HCT116 (cell line): ENCODE results near the gene OPN4. TPM values are rescaled to one million over a fixed set of nuclear protein-coding genes. Genes with fewer than 3 reads are reported as not detected.

ENCODE experiments used
- ATAC-seq: fragments of 200-7000 bp; cut with Tn5 transposase; 2 replicates; pipeline ENCODE4 v1.9.1; 2020; ENCODE audit warnings: mild to moderate bottlenecking, moderate library complexity
- BruUV-seq: library from RNA; stranded (reverse); fragments of 400-500 nt; replicated peaks from 2 replicates; lab custom pipeline; 2021; lab: Mats Ljungman, UMichigan
- CTCF ChIA-PET: fragments of 300-600 bp; sonication (Branson Sonifier 250); formaldehyde crosslinking; loops from one replicate; lab custom pipeline; 2021; ENCODE audit warnings: antibody characterized with exemption; lab: Charles Lee
- POLR2A ChIA-PET: fragments of 300-600, 350-600 bp; sonication (Branson Sonifier 250); formaldehyde crosslinking; loops from one replicate; lab custom pipeline; 2021; ENCODE audit warnings: antibody characterized with exemption; lab: Charles Lee
- RAD21 ChIA-PET, 2 experiments: fragments of 300-600 bp; sonication (Branson Sonifier 250); formaldehyde crosslinking; loops; one replicate each; lab custom pipeline; 2023; ENCODE audit warnings: low total read pairs in 2 of 2; ENCODE audit not compliant: uncharacterized antibody in 2 of 2, unreplicated experiment in 2 of 2, low non-redundant PET in 1 of 2; lab: Charles Lee
- DNase-seq: peaks from one replicate; pipeline ENCODE4 v3.0.0-alpha.2; 2010; ENCODE audit warnings: low read depth, low spot score
- H2AFZ ChIP-seq: fragments of 200-600 bp; shearing (Covaris generic), sonication (generic); 2 replicates; pipeline ENCODE4 v1.6.1; 2017; ENCODE audit warnings: low read depth, mixed run types, mixed read lengths, antibody characterized with exemption, low read length; ENCODE audit not compliant: poor library complexity, severe bottlenecking
- H3K27ac ChIP-seq: 2 replicates; pipeline ENCODE4 v1.5.1; 2012; ENCODE audit warnings: low read depth, low read length
- H3K27me3 ChIP-seq: fragments of 200-600 bp; sonication (generic); 2 replicates; pipeline ENCODE4 v1.6.1; 2016; ENCODE audit warnings: mixed run types, low read length, mixed read lengths; ENCODE audit not compliant: insufficient read depth
- H3K36me3 ChIP-seq, 2 experiments: fragments of 200-500 bp in 1 of 2; fragments of 200-600 bp in 1 of 2; sonication (Bioruptor generic) in 1 of 2; sonication (generic) in 1 of 2; 2 replicates each; pipeline versions ENCODE4 v1.5.1 to v1.6.1; 2014 to 2016; ENCODE audit warnings: low read length in 2 of 2, inconsistent platforms in 1 of 2, mixed read lengths in 1 of 2, mixed run types in 1 of 2; ENCODE audit not compliant: insufficient read depth in 2 of 2, control insufficient read depth in 1 of 2
- H3K4me1 ChIP-seq, 2 experiments: fragments of 200-600 bp in 1 of 2; sonication (generic) in 1 of 2; 2 replicates each; pipeline versions ENCODE4 v1.5.1 to v1.6.1; 2012 to 2017; ENCODE audit warnings: low read length in 2 of 2, inconsistent platforms in 1 of 2, mild to moderate bottlenecking in 1 of 2, mixed read lengths in 1 of 2, mixed run types in 1 of 2, moderate library complexity in 1 of 2; ENCODE audit not compliant: insufficient read depth in 2 of 2, control insufficient read depth in 1 of 2
- H3K4me2 ChIP-seq: fragments of 200-600 bp; sonication (generic); 2 replicates; pipeline ENCODE4 v1.6.1; 2017; ENCODE audit warnings: mixed run types, low read length, mixed read lengths
- H3K4me3 ChIP-seq, 2 experiments: fragments of 200-600 bp in 1 of 2; sonication (generic) in 1 of 2; replicated peaks in 1 of 2; 2 replicates each; pipeline ENCODE4 v1.5.1; 2011 to 2016; ENCODE audit warnings: low read length in 2 of 2, control low read depth in 1 of 2, low read depth in 1 of 2, mild to moderate bottlenecking in 1 of 2, mixed read lengths in 1 of 2, mixed run types in 1 of 2
- H3K79me2 ChIP-seq: fragments of 200-600 bp; sonication (generic); 2 replicates; pipeline ENCODE4 v1.6.1; 2017; ENCODE audit warnings: mild to moderate bottlenecking, mixed run types, low read length, moderate library complexity, mixed read lengths; ENCODE audit not compliant: insufficient read depth
- H3K9ac ChIP-seq: fragments of 200-600 bp; sonication (generic); 2 replicates; pipeline ENCODE4 v1.6.1; 2016; ENCODE audit warnings: low read length, mixed read lengths
- H3K9me2 ChIP-seq: fragments of 200-600 bp; sonication (generic), shearing (Covaris generic); 2 replicates; pipeline ENCODE4 v1.6.1; 2017; ENCODE audit warnings: mixed run types, mild to moderate bottlenecking, moderate library complexity; ENCODE audit not compliant: insufficient read depth
- H3K9me3 ChIP-seq, 2 experiments: fragments of 200-500 bp in 1 of 2; fragments of 200-600 bp in 1 of 2; sonication (Bioruptor generic) in 1 of 2; sonication (generic) in 1 of 2; 2 replicates each; pipeline ENCODE4 v1.6.1; 2014 to 2017; ENCODE audit warnings: low read length in 2 of 2, mixed read lengths in 2 of 2, inconsistent platforms in 1 of 2, low read depth in 1 of 2, mild to moderate bottlenecking in 1 of 2, mixed run types in 1 of 2, moderate library complexity in 1 of 2; ENCODE audit not compliant: control insufficient read depth in 1 of 2, insufficient read depth in 1 of 2
- H4K20me1 ChIP-seq: fragments of 200-600 bp; sonication (generic), shearing (Covaris generic); 2 replicates; pipeline ENCODE4 v1.6.1; 2017; ENCODE audit warnings: mixed run types, mild to moderate bottlenecking, moderate library complexity; ENCODE audit not compliant: insufficient read depth
- CBX3 ChIP-seq: IDR thresholded peaks from 2 replicates; pipeline ENCODE4 v1.6.1; 2012; ENCODE audit warnings: low read depth
- CEBPB ChIP-seq: IDR thresholded peaks from 2 replicates; pipeline ENCODE4 v1.6.1; 2012; ENCODE audit warnings: low read depth
- JUND ChIP-seq: IDR thresholded peaks from 2 replicates; pipeline ENCODE4 v1.6.1; 2012
- POLR2AphosphoS5 ChIP-seq: IDR thresholded peaks from 2 replicates; pipeline ENCODE4 v1.6.1; 2011; ENCODE audit warnings: mild to moderate bottlenecking, low read depth, low read length, moderate library complexity
- SRF ChIP-seq: IDR thresholded peaks from 2 replicates; pipeline ENCODE4 v1.6.1; 2012; ENCODE audit warnings: low read depth
- ZFX ChIP-seq: fragments of 450-650 bp; IDR thresholded peaks from 2 replicates; pipeline ENCODE4 v1.6.1; 2017
- intact Hi-C: fragments of 100-400 bp; cut with micrococcal nuclease; formaldehyde crosslinking; loops from 2 replicates; pipeline ENCODE4 v1.10.0; 2022
- total RNA-seq: library from RNA; stranded (reverse); gene quantifications from one replicate; pipeline ENCODE4 v1.2.1, GENCODE V29; 2021; ENCODE audit not compliant: unreplicated experiment
- TF ChIP-seq, protein P1 (sequence below): IDR thresholded peaks from 2 replicates; pipeline ENCODE4 v1.6.1; 2012; ENCODE audit warnings: low read depth

OPN4 gene
- total RNA-seq, 1 experiment from 2014 or later: not detected

DNA sequence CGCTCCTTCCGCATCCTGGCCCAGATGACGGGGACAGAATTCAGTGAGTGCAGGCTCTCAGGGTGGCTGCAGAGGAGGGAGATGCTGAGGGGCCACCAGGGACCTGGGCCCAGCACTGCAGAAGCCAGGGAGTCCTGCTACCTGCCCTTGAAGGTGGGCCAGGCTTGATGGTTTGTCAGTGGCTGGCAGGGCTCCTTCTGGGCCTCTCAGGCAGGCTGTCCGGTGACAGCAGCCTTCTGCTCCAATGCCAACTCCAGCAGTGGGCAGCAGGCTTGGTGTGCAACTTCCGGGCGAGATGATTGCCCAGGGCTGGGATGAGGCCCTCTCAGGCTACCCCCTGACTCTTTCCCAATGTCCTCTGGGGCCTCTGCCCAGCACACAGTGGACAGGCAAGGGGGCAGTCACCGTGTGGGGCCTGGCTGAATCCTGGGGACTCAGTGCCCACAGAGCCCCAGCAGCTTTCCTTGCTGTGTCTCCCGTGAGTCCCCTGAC, 37.7 kb downstream of the OPN4 start:
- Histone ChIP-seq H3K4me3 (no peak overlapping the region), H3K9me3 (no peaks in the 10 kb centered on the region), H3K27me3 (no peaks in the 10 kb centered on the region), H3K79me2 (no peaks in the 10 kb centered on the region), H3K27ac (no peak overlapping the region), H3K4me1 (no peaks in the 10 kb centered on the region), H3K36me3 (no peaks in the 10 kb centered on the region), H3K9me2 (no peaks in the 10 kb centered on the region), H3K9ac (no peak overlapping the region)
- RAD21 ChIA-PET: no interaction called here
- POLR2A ChIA-PET: no interaction called here
- DNase-seq (no peak), ATAC-seq (no peak)
- intact Hi-C loops: no loop called here
- no TSS peak for BruUV-seq
- no peak for TF ChIP-seq POLR2AphosphoS5
- TF ChIP-seq CEBPB: no peak
- TF ChIP-seq JUND: no peak
- TF ChIP-seq, protein P1, sequence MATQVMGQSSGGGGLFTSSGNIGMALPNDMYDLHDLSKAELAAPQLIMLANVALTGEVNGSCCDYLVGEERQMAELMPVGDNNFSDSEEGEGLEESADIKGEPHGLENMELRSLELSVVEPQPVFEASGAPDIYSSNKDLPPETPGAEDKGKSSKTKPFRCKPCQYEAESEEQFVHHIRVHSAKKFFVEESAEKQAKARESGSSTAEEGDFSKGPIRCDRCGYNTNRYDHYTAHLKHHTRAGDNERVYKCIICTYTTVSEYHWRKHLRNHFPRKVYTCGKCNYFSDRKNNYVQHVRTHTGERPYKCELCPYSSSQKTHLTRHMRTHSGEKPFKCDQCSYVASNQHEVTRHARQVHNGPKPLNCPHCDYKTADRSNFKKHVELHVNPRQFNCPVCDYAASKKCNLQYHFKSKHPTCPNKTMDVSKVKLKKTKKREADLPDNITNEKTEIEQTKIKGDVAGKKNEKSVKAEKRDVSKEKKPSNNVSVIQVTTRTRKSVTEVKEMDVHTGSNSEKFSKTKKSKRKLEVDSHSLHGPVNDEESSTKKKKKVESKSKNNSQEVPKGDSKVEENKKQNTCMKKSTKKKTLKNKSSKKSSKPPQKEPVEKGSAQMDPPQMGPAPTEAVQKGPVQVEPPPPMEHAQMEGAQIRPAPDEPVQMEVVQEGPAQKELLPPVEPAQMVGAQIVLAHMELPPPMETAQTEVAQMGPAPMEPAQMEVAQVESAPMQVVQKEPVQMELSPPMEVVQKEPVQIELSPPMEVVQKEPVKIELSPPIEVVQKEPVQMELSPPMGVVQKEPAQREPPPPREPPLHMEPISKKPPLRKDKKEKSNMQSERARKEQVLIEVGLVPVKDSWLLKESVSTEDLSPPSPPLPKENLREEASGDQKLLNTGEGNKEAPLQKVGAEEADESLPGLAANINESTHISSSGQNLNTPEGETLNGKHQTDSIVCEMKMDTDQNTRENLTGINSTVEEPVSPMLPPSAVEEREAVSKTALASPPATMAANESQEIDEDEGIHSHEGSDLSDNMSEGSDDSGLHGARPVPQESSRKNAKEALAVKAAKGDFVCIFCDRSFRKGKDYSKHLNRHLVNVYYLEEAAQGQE: no peak
- TF ChIP-seq SRF: no peak
- TF ChIP-seq CBX3: no peak
- no peak for TF ChIP-seq ZFX
- TF ChIP-seq, all 23 proteins: peak for 0
- H4K20me1 ChIP-seq: no peaks in the 10 kb centered on the region
- CTCF ChIA-PET: interaction anchor here (0.6 kb wide), 1 partner anchor 275 kb away, joined by 3 read pairs; no protein-coding TSS in a partner anchor
- no peak overlapping the region for H3K4me2 ChIP-seq
- H2AFZ ChIP-seq: no peak overlapping the region
